Kidney glomerular epithelial cell (primary cell): Measurements from ENCODE around the gene RUNX2.
"Not testable (repeated sequence)": the region's sequence is repeated elsewhere in the genome, so short reads cannot be mapped to it uniquely, and the experiment has no call there.

Experiments
- DNase-seq: peaks from one replicate; lab custom pipeline; 2025; lab: John Stamatoyannopoulos, UW

Gene RUNX2

GRCh38 chr6:45327956-45328522 lies at the start of gene RUNX2:
Gene RUNX2, plus strand, starts transcription at chr6:45328330. Its CDS starts 397 bp downstream, at chr6:45328727.
- no peak for DNase-seq

DNA sequence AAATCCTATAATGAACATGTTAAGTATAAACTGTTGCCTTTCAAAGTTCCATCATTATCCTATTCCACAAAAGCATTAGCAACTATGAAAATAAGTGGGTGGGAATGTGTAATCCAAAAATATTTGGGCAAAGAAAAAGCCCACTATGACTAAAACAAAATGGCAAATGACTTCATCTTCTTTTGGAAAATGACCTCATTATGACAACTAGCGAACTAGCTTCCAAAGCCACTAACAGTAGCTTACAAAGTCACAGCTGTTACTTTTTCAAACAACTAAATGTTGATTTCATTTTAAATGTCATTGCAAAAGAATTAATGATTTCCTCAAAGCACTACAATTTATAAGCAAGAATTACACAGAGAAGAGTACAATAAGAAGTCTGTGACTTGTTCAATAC lies 49.8 kb upstream of the RUNX2 start:
- no peak for DNase-seq

GRCh38 chr6:45286707-45287106 lies 41.4 kb upstream of the RUNX2 start:
- DNase-seq: not testable (repeated sequence)

GRCh38 chr6:45289751-45290514 lies 38.2 kb upstream of the RUNX2 start:
- no peak for DNase-seq

DNA sequence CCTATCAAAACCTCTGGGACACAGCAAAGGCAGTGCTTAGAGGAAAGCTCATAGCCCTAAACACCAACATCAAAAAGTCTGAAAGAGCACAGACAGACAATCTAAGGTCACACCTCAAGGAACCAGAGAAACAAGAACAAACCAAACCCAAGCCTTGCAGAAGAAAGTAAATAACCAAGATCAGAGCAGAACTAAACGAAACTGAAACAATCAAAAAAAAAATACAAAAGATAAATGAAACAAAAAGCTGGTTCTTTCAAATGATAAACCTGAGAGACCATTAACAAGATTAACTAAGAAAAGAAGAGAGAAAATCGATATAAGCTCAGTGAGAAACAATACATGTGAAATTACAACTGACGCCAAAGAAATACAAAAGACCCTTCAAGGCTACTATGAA lies 34.8 kb upstream of the RUNX2 start:
- DNase-seq: no peak

- not testable (repeated sequence) for DNase-seq
Measured at GRCh38 chr6:45294065-45294701, 33.9 kb upstream of the RUNX2 start.

DNA sequence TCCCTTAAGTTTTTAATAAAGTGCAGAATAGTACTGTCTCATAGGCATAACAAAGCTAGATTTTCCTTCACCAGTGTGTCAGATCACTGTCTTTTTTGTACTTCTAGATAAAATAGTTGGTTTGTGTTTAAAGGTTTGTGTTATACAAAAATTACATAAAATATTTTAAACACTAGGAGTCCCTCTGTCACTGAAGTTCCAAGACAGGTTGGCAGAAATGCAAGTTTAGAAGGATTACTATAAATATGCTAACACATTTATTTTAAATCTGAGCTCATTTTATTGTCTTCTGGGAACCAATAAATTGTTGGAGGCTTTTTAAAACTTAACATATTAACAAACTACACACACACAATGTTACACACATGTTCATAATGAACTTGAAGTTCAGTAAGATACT lies 30.8 kb upstream of the RUNX2 start:
- no peak for DNase-seq

DNA sequence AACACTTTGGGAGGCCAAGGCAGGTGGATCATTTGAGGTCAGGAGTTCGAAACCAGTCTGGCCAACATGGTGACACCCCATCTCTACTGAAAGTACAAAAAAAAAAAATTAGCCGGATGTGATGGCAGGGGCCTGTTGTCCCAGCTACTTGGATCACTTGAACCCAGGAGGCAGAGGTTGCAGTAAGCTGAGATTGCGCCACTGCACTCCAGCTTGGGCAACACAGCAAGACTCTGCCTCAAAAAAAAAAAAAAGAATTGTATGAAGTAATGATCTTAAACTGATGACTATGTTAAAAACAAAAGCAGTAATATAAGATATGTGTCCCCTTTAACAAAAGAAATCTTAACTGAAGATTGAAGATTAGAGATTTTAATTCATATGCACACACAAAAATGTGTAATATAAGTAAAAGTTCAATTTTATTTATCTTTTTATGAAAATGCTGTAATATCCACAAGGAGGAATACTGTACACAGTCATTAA lies 29.0 kb upstream of the RUNX2 start:
- no peak for DNase-seq

GRCh38 chr6:45300736-45301135 lies 27.4 kb upstream of the RUNX2 start:
- no peak for DNase-seq

- no peak for DNase-seq
Measured at GRCh38 chr6:45301348-45302142, 26.6 kb upstream of the RUNX2 start.

GRCh38 chr6:45302832-45303231 lies 25.3 kb upstream of the RUNX2 start:
- DNase-seq: no peak

- no peak for DNase-seq
Measured at GRCh38 chr6:45305546-45305945, 22.6 kb upstream of the RUNX2 start.

GRCh38 chr6:45310118-45310788 lies 17.9 kb upstream of the RUNX2 start:
- no peak for DNase-seq

DNA sequence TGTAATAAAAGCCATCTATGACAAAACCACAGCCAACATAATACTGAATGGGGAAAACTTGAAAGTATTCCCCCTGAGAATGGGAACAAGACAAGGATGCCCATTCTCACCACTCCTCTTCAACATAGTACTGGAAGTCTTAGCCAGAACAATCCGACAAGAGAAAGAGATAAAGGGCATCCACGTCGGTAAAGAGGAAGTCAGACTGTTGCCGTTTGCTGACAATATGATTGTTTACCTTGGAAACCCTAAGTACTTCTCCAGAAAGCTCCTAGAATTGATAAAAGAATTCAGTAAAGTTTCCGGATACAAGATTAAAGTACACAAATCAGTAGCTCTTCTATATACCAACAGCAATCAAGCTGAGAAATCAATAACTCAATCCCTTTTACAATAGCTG lies 14.0 kb upstream of the RUNX2 start:
- no peak for DNase-seq

DNA sequence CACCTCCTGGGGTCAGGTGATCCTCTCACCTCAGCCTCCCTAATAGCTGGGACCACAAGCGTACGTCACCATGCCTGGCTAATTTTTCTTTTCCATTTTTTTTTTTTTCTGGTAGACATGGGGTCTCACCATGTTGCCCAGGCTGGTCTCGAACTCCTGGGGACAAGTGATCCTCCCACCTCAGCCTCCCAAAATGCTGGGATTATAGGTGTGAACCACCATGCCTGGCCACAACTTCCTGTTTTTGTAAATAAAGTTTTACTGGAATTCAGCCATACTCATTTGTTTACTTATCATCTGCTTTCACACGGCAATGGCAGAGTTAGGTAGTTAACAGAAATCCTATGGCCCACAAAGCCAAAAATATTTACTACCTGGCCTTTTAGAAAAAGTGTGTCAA lies 7.8 kb upstream of the RUNX2 start:
- DNase-seq: no peak

GRCh38 chr6:45323656-45324224 lies 4.4 kb upstream of the RUNX2 start:
- no peak for DNase-seq

DNA sequence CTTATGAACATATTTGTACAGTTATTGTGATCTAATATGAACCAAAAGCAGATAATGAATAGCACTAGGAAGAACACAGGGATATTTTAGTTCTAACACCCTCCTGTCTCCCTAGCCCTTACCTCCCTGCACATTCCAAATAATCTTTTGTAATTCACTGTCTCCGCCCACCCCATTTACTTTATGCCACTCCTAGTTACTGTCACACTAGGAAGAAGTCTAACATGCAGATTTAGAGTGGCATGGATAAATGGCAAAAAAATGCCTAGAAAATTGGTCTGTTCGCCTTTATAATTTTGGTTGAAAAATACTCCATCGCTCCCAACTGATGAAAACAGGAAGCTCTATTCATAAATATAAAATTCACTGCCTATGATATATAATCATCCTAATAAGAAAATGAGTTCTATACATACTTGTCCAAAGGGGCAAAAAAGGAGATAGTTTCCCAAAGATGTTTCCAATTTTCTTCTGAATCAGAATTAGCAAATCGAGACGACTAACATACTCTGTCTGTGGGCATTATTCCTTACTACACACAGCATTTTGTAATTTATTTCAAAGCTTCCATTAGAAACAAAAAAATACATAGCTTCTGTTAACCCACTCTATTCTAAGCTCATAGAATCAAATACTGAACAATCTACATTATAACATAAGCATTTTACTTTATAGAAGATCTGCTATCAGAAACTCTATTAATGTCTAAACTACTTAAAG lies 1.3 kb upstream of the RUNX2 start:
- no peak for DNase-seq

GRCh38 chr6:45328523-45328922 lies 393 bp downstream of the RUNX2 start:
- no peak for DNase-seq

DNA sequence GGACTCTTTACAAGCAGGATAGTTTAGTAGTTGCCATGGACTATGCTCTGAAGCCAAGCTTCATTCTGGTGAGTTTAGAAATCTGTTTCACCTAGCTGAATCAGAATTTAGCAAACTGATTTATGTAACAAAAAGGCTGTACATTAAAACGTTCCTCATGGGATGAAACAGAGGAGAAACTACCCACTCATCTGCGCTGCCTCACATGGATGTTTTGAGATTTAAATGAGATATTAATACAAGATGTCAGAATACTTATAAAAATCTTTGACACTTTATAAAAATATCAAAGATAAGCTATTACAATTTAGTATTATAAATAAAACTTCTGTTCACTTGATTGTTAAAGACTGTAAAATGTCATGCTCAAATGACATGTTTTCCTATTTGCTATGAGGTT lies 16.8 kb downstream of the RUNX2 start:
- DNase-seq: no peak

DNA sequence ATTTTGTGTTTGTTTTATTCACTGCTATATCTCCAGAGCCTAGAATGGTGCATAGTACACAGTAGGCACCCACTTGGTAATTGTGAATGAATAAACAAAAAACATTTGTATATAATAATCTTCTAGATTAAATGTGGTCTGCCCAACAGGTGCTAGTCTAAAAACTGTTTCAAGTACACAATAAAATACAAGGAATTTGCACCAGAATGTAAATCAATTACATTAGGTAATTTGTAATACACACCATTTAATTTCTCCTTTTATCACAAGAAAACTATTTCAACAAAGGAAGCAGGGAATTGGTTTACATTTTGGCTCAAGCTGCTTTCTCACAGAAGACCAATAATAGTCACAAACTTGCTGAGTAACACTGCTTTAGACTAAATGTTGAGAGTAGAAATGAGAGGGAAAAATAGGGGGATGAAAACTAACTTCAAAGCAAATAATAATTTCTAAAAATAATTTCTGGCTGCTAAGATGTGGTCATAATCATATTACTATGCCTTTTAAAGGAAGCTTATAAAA lies 22.1 kb downstream of the RUNX2 start:
- DNase-seq: no peak

GRCh38 chr6:45351076-45351475 lies 22.9 kb downstream of the RUNX2 start:
- DNase-seq: no peak
